AG08396 (cell line): ENCODE measurements around the gene ZNF546.

Source experiments
- DNase-seq: peaks from one replicate; pipeline ENCODE4 v3.0.0; 2012; ENCODE audit warnings: low spot score, mixed read lengths

Gene ZNF546

DNA sequence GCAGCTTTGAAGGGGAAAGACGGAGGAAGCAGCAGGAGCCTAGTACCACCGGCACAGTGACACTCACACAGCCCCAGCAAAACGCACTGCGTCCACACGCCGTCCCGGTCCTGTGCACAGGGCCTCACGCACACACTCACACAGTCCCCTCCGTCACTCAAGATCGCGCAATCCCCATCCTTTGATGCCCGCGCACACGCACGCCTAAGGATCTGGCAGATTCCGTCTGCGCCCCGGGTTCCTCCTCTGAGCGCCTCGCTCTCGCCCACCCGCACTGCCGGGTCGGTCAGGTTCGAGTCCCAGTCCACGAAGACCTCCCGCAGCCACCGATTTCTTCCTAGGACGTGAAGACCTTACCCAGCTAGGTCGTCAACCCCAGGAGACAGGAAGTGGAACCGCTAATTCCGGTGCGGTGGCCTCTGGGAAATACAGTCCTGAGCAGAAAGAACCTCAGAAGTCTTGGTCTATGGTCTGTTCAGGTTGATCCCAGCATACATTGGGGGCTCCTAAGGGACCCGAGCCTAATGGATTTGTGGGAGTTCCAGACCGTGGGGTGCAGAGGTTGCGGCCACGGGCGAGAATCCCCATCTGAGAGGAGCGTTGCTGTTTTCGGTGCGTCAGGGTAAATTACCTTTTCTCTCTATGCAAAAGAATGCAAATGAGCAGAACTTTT is 59.1 kb downstream of the ZNF546 start, which contains the start of gene ZNF780B:
Gene ZNF780B, minus strand, starts transcription at position 400 of the 673 bp plus-strand sequence. CDS start 5,899 bp downstream, outside the sequence.
- peak; percentile 59 for DNase-seq

DNA sequence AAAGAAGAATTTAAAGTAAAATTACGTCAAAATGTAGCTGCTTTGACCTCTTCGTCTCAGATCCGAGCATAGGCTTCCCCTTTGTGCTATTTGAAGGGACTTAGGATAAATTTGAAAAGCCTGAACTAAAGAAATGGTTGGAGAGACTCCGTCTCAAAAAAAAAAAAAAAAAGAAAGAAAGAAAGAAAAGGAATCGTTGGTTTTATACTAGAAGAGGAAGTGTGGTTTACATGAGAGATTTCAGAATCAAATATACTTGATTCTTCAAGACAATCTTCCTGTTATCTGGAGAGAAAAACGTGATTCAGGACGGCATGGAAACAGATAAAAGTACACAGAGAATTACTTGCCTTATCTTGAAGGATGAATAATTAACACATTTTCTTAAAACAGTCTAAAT is 59.6 kb downstream of the ZNF546 start:
- DNase-seq: no peak

DNA sequence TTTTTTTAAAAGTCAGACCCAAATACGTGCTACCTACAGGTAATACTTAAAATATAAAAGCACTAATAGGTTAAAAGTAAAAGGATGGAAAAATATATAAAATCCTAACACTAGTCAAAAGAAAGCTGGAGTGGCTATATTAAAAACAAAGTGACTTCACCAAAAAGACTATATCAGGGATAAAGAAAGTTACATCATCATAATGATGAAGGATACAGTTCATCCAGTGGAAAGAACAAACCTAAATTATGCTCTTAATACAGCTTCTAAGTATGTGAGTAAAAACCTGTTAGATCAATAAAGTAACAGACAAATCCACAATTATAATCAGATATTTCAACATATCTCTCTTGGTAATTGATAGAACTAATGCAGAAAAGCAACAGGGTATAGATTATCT is 60.3 kb downstream of the ZNF546 start:
- no peak for DNase-seq

DNA sequence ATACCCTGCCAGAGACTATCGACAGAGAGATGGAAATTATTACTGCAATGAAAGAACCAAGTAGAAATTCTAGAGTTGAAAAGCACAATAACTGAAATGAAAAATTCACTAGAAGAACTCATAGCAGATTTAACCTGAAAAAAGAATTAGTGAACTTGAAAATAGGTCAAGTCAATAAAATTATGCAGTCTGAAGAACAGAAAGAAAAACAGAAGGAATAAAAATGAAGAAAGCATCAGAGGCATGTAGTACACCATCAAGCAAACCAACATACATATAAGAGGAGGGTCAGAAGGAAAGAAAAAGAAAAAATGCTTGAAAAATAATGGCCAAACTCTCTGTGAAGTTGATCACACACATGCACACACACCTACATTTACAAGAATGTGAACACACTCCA is 62.8 kb downstream of the ZNF546 start:
- no peak for DNase-seq

DNA sequence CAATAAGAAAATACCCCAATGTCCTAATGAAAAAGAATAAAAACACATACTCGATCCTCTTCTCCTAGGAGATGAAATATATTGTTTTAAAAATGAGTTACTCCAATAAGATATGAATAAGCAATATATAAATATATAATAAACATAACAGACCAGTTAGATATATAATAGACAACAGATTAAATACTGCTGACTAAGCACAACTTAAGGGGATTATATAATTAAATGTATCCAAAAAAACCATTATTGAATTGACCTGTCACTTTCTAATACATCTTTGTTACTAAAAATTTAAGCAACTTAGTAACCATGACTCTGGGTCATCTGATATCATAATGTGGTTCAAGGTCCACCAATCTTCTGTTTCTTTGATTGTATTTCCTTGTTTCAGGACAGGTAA is 73.2 kb downstream of the ZNF546 start:
- DNase-seq: no peak
